GM19395 (cell line): ENCODE results near the gene RHOT1.
"Not testable (repeated sequence)": the region's sequence is repeated elsewhere in the genome, so short reads cannot be mapped to it uniquely, and the experiment has no call there.

Experiments used
- ATAC-seq: cut with Tn5 transposase; IDR thresholded peaks from one replicate; pipeline ENCODE4 v1.9.1; 2021; ENCODE audit warnings: mild to moderate bottlenecking, moderate library complexity; ENCODE audit not compliant: unreplicated experiment

The RHOT1 gene

DNA sequence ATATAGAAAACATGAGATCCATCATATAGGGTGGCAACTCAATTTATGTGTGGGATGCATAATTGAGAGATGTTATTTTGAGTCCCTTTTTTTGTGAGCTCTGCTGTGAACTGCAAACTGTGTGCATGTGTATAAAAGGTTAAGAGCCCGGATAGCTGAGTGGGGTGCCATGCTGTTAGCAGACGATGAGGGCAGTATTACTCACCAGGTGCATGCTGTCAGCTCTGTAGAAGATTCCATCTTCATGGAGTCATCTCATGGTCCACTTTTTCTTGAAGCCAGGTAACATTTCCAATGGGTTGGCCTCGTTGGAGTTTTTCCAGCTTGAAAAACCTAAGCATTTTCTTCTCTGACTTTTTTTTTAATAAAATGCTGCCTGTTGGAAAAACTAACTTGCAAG lies 80.3 kb downstream of the RHOT1 start:
- ATAC-seq: no peak

DNA sequence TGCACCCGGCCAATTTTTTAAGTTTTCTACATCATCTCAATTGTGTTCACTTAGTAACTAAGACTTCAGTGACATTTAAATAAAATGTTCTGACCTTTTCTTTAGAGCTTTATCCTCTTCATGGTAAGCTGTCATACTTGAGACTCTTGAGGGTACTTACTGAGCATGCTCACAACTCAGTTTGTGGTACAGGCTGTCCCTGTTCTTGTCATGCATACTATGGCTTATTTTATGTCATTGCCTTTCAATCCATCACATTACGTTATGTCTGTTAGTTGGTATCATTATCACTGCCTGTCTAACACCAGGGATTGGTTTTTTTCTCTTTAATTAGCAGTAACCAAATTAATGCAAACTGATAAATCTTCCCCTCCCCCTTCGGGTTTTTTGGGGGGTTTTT lies 81.4 kb downstream of the RHOT1 start:
- no peak for ATAC-seq

DNA sequence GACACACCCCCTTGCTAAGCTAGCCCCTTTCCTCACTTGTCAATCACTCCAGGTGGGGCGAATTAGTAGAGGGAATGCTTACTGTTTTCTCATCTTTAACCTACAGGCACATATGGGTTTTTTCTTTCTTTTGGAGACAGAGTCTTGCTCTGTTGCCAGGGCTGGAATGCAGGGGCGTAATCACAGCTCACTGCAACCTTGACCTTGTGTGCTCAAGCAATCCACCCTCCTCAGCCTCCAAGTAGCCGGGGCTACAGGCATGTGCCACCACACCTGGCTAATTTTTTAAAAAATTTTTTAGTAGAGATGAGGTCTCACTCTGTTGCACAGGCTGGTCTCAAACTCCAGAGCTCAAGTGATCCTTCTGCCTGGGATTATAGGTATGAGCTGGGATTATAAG lies 84.6 kb downstream of the RHOT1 start:
- no peak for ATAC-seq

DNA sequence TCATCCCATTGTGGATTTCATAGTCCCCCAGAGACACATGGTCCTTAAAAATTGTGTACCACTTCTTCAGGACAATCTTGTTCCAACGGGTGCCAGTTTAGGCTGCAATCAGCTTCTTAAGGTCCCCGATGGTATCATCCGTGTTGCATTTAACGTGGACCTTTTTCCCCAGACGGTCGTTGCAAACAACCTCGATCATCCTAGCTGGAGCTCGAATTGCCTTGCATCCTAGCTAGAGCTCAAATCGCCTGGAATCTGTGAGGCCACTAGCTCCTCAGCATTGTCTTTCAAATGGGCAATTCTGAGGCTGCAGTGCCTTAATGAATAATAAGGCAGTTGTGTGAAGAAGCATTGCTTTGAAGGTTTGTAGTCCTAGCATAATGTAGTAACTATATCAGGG lies 85.6 kb downstream of the RHOT1 start:
- ATAC-seq: no peak

DNA sequence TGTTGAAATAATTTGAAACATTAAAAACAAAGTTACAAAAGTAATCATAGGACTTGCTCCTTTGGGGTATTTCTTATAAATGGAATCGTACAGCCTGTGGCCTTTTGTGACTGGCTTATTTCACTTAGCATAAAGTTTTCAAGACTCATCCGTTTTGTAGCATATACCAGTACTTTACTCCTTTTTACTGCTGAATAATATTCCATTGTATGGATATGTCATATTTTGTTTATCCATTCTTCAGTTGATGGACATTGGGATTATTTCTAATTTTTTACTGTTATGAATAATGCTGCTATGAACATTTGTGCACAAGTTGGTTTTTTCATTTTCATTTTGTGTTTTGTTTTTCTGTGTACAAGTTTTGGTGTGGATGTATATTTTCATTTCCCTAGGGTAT lies 93.3 kb downstream of the RHOT1 start:
- no peak for ATAC-seq

DNA sequence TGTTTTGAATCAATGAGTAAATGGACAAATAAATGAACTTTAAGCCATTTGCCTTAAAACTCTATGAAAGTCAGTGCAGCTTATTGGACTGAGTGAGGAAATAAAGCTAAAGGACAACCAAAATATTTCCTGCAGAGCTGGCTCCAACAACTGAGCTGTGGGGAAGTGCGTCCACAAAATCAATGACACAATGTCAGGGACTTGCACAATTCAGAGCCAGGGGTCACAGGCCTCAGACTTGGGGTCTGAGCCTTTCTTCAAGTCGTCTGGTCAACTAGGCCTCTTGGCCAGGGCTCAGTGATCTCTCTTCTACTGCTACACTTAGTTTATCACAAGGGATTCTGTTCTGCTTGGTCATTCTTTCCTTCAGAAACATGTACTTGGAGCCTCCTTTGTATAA lies 97.2 kb downstream of the RHOT1 start:
- ATAC-seq: no peak

DNA sequence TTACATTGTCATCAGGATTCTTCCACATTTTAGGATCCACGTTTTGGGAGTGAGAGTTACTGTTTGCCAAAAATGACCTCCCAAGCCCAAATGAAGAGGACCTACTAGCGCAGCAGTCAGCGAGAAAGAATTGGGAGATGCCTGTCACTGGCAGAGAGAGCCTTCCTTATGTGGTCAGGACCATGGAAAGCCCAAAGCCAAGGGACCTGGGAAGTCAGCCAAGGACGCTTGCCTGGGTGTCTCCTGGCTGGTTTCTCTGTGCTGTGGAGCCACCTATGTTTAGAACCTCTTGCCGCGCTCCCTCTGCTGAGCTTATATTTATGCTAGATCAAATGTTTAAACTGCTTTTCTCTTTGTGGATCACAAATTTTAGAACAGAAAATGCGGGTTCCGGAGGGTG lies 98.4 kb downstream of the RHOT1 start:
- no peak for ATAC-seq

DNA sequence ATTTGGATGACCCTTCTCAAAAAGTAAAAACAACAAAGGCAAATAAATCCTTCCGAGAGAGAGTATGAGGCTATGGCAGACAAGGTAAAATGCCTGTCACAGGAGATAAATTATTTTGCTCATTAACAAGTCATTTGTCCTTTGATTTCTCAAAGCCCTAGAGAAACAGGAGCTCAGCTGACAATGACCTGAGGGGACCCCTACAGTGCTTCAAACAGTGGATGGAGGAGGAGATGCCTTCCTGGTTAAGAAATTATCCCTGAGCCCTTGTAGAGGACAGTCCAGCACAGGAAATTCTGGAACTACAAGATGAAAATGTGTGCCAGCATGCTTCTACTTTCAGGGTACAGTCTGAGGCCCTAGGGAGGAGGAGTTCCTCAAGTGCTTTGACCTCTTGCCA lies 99.3 kb downstream of the RHOT1 start:
- no peak for ATAC-seq

DNA sequence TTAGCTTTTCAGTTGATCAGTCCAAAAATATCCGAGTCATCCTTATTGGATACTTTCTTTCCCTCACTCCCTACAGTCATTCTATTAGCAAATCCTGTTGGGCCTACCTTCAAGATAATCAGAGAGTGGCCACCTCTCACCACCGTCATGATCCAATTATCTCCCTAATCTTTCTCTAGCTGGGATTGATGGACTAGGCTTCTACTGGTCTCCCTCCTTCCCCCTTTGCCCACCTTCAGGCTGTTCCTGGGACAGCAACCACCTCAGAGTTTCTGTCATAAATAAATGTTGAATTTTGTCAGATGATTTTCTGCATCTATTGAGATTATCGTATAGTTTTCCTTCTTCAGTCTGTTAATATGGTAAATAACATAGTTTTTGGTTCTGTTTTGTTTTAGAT lies 107.2 kb downstream of the RHOT1 start:
- ATAC-seq: no peak

DNA sequence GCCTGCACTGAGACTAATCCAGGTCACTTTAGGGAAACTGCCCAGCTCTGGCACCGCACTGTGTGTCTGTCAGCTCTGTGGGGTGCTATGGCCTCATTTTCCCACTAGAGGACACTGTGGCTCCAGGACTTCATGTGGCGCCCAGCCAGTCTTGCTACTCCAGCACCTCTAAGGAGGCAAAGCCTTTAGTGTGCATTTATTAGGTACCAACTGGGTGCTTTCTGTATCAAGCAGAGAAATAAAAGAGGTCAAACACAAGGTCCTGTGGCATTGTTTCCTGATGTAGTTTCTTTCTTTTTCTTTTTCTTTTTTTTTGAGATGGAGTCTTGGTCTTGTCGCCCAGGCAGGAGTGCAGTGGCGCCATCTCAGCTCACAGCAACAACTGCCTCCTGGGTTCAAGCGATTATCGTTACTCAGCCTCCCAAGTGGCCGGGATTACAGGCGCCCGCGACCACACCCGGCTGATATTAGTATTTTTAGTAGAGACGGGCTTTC lies 110.9 kb downstream of the RHOT1 start:
- no peak for ATAC-seq

DNA sequence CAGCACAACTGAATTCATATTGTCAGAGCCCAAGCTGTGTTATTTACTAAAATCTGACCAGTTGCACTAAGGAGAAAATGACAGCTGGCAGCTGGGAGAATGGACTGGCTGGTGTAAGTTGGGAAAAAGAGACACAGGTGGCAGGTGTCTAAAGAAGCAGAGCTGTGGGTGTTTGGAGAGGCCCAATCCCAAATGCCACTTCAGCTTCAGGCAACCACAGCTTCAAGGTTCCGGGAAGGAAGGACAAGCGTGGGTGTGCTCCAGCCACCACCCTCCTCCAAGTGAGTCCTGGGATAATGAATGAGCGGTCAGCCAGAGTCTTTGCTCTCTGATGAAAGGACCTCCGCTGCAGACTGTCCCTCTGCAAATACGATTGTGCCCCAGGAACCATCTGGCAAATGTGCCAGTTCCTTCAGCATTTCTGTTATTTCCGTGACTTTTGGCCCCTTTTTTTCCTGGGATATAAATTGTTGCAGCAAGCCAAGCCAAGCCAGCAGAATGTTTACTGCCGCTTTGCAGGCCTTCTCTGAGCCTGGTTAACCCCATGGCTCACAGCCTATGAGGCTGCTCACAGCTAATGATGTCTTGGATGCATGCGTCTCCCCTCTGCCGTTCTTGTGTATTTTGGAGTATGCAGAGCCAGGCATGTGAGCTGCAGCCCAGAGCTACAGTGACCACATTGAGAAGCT lies 113.9 kb downstream of the RHOT1 start:
- ATAC-seq: no peak

DNA sequence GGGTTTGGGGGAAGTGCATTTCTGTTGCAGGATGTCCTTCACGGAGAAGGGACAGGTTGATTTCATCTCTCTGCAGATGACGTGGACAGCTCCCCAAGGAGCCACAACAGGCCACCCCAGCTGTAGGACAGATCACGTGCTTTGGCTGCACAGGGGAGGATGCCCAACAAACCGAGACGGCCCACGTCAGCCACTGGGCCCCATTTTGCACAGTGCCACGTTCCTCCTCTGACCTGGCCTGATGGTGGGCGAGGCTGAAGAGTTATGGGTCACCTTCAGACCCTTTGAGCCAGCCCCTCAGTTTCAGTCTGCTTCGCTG lies 114.4 kb downstream of the RHOT1 start:
- ATAC-seq: no peak

DNA sequence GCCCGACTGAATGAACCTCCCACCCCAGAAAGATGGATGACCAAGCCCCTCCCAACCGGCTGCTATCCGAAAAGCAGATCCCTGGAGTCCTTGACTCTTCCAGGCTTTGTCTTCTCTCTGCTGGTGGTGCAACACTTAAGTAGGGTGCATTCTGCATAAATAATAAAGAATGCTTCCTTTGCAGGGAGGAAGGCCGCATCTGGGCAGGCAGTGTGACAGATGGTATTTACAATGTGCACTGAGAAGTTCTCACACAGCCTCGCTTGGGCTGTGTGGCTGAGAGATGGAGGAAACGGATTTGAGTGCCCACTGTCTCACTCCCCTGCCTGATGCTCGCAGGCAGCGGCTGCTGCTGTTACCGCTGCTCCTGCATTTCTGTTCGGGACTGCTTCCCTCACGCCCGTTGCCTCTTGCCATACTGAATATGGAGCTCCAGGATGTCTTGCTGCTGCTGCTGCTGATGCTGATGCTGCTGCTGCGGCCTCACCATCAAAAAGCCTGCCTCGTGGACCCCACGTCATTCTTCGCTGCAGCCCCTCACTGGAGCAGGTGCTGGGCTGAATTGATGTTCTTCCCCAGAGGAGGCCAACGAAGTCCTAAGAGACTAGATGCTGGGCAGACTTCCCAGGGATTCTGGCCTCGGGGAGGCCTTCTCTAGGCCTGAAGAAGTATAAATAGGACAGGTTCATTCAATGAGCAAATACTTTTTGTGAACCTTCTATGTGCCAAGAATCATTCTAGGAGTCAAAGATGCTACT lies 116.3 kb downstream of the RHOT1 start:
- no peak for ATAC-seq

DNA sequence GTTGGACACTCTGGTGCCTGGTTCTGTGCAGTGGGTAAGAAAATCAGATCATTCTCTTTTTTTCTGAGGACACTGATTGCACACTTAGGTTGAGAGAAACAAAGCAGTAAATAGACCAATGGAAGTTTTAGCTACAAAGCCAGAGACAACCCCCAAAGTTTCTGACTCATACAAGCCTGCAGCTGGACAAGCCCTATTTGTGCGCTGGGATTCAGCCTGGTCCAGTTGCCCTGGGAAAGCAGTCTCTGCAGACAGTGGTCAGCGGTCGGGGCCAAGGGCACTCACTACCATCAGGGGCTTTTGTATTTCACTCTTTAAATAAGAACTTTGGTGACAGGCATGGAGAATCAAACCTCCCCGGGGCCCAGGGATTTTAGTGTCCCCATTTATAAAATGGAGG lies 117.3 kb downstream of the RHOT1 start:
- ATAC-seq: no peak

DNA sequence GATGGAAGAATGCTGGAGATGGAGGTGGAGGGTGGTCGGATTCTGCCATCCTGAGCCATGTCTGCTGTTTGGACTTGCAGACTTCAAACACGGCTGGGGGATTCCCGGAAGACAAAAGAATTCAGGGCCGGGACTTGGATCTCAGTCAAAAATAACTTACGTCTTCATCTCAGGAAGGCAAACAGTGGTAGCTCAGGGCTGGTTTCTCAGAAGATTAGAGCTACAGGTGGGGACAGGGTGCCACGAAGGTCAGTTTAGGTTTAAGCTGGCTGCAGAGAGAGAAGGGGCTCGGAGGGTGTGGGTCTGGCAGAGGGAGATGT lies 119.1 kb downstream of the RHOT1 start:
- no peak for ATAC-seq

DNA sequence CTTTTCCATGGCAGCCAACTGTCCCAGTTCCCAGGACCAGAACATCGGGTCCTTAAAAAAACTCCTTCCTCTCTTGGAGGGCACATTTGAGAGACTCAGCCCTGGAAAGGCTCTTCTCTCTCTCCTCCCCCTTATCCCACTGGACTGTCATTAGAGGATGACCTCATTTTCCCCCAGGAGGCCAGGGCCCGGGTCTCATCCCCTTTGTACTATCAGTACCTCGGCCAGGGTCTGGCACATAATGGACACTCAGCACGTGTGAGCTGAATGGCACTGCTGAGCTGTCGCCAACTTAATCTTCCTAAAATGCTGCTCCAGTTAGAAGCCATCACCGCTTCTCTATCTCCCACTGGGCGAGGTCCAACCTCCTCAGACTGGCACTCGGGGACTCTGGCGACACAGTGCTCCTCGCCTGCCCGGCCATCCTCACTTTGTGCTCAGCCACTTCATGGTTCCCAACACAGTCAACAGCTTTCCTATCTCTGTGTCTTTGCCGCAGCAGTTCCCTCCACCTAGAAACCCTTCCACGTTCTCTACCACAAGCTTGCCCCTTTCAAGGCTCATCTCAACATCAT lies 119.7 kb downstream of the RHOT1 start:
- no peak for ATAC-seq

DNA sequence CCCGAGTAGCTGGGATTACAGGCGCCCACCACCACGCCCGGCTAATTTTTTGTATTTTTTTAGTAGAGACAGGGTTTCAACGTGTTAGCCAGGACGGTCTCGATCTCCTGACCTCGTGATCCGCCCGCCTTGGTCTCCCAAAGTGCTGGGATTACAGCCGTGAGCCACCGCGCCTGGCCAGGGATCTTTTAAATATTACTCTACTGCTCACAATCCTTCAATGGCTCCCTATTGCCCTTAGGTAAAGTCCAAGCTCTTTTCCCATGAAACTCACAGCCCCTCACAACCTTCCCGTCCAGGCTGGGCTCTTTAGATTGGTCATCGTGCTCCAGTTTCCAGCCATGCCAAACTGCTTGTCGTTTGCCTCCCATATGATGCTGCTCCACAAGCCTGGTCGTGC lies 121.2 kb downstream of the RHOT1 start:
- not testable (repeated sequence) for ATAC-seq

DNA sequence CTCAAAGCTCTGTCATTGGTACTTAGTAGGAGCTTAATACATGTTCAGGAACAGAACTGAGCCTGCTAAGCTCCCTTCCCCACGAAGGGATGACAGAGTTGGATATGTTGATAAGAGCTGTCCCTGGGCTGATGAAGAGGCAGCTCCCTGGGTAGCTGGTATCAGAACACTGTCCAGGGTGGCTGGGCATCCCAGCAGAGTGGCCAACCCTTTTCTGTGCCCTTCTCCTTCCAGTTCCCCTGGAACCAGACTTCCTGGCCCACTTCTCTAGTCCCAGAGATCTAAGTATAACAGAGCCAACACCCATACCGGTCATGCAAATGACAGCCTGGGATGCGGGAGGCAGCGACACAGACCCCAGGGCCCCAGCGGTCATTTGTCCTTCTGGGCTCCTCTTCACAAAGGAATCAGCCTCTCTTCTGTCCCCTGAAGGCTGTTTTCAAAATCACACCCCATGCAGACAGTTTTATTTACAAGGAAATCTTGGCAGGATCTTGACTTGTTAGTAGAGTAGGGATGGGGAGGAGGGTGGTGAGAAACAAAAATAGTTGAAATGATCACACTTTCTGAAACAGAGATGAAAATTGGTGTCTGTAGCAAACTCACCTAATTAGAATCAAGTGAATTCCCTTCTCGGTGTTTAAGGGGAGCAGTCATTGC lies 122.0 kb downstream of the RHOT1 start:
- ATAC-seq: no peak

DNA sequence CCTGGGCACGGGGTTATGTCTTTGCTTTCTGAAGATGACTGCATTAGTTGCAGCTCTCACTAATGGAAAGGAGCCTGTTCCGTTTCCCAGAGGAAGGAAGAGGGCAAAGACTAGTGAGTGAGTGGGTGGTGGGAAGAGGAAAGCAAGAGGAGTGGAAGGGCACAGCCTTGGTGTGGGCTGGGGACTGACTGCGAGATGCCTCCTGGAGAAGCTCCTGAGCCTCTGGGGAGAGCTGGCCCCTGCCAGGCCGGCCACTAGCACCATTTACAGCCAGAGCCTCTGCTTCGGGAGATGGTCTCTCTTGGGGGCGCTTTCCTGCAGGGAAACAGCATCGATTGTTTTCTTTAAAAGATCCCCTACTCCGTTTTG lies 122.5 kb downstream of the RHOT1 start:
- no peak for ATAC-seq

DNA sequence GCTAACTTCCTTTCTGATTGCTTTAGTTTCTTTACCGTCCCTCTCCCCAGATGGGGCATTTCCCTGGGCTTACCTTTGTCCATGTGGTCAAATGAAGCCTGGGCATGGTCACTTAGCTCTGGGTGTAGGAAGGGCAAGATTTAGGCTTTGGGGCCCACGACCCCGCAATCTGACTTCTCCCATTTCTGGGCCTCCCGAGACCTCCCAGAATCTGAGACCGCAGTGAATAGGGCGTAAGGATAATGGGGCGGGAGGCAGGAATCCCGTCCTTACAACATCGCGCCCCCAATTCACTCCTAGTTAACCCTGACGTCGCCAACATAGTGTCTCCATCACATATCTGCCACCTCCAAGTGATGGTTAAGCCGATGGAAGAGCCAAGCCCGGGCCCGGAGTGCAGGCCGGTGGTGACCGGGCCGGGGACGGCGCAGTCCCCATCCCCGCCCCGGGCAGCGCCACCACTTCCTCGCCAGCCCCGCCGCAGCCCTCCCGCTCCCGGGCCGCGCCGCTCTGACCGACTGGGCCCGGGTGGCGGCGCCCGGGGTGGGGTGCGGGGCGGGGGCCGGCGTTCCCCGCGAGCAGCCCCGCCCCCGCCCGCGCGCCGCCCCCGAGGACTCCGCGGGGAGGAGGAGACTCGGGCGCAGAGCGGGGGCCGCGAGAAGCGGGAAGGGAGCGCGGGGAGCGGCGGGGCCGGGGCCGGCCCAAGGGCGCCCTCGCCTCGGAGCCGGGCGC lies 123.1 kb downstream of the RHOT1 start, which contains the start of gene RHBDL3:
Gene RHBDL3 (plus strand): TSS at position 641 of the 732 bp plus-strand sequence. CDS start 358 bp downstream, outside the sequence.
- ATAC-seq: no peak

DNA sequence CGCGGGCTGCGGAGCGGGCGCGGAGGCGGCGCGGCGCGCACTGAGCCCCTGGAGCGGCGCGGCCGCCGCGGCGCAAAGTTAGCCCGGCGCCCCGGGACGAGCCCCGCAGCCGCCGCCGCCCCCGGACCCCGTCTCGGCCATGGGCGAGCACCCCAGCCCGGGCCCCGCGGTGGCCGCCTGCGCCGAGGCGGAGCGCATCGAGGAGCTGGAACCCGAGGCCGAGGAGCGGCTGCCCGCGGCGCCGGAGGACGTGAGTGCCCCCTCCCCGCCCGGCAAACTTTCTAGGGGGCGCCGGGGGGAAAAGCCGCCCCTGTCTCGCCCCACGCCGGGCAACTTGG lies 123.7 kb downstream of the RHOT1 start:
- no peak for ATAC-seq
